Activated CD4-positive, alpha-beta T cell treated with anti-CD3 and anti-CD28 coated beads, Interleukin-2, Interleukin-6, amounts not matched to agents 100 ng/mL and 50 ng/mL, durations not matched to agents 16 hours and 8 hours (primary cell): ENCODE results near the gene CAMSAP1.
A peak's percentile ranks its signal among the peaks of the same experiment; 100 is the strongest.

Experiments used
- DNase-seq: peaks from one replicate; pipeline ENCODE4 v3.0.0-alpha.2; 2020

CAMSAP1 gene

DNA sequence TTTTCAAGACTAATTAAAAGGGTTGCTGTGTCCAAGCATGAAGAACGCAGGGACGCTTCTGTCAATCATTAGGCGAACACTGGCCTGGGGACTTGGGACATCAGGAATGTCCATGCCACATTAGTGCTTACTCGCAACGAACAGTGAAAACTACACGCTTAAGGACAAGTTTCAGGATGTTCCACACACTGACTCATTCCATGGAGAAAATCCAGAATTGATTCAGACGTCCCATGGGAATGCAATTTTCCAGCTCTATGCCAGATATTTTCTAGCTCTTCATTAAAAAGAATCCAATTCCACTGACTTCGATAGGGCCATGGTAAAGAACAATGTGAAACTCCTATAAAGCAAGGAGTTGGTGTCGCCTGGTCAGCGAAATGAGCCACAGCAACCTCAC, 98.2 kb downstream of the CAMSAP1 start:
- DNase-seq: no peak

DNA sequence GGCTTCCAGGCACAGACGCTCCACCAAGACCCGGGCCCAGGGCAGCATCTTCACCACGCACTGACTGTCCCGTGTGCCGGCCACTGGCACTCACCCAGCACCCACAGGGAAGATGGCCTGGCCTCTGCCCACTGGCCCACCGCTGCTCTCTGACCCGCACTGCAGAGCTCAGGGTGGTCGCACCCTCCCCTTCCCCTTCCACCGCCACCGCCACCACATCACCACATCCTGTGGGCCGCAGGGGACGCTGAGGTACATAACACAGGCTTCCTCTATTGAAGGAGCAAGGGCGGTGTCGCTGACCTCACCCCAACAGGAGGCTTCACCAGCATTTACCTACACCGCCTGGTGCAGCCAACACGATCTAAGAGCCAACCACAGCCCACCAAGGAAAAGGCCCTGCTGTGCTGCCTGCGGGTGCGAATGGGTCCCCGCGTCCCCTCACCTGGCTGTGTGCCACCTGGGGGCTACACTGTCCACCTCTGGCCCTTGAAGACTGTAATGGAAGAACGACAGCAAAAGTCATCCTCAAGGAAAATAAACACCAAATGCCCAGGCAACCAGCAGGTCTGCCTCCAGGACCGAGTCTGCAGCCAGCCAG, 101.8 kb downstream of the CAMSAP1 start:
- DNase-seq: no peak

DNA sequence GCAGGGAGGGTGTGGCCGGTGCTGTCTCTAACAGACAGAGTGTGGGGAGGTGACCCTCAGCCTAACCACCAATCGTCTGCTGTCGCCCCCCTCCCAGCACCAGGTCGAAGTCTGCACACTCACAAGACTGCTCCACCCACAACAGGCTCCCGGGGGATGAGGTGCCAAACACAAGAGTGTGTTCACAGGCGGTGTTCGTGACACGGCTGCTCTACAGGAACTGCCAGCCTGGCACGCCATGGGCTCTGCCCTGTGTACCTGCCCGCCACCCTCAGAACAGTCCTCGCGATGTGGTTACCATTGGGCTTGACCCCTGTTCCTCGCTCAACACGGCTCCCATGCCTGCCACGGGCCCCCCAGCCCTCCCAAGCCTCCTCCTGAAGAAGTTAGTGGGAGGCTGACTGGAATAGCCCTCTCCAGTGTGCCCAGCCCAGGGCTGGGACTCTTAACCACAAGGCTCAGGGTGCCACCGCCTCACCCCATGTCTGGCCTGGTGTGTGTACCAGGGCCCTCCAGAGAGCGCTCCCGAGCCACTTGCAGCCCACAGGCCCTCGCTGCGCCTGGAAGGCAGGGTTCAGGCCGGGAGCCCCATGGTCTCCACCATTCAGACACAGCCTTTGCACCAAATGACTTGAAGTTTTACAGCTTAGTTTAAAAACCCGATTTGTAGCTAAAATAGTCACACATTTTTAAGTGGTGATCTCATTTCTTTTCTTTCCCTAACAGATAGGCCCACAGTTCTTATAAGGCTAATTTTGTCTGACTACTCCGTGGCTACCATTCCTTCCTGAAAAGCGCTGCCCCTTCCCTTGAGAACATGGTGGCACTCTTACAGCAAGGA, 102.5 kb downstream of the CAMSAP1 start:
- DNase-seq: no peak

DNA sequence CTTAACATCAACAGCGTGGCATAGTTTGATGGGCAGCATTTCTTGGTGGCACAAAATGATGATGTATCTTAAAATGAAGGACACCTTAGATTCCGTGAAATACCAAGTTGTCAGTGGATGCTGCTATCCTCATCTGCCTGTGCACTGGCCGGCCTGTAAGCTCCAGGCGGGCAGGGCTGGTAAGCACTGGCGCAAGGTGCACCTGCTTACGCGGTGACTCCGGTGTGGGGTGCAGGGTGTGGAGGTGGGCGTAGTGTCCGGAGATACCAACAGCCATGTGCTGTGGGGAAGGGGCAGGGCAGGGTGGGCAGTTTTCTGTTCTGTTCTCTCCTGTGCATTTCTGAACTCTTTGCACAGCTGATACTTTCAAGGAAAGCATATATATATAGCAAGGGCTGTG, 103.9 kb downstream of the CAMSAP1 start:
- DNase-seq: no peak

DNA sequence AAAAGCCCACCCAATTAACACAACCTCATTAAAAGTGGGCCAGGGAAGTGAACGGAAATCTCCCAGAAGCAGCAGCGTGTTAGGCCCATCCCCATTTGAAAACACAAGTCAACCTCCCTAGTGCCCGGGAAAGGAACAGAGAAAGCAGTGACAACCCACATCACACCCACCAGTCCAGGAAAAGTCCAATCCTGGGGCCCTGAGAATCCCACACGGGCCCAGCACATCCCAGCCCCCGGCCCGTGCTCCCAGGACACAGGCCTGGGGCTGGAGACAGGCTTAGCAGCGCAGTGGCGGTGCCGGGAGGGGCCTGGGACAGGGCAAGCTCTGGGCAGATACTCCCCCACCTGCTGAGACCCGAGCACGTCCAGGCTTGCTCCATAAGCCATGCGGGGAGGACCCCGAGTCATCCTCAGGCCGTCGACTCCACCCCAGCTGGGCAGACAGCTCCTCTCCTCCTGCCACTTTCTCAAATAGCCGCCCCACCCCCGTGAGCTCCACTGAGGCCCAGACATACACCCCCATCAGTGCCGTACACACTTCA, 104.4 kb downstream of the CAMSAP1 start:
- DNase-seq: no peak

DNA sequence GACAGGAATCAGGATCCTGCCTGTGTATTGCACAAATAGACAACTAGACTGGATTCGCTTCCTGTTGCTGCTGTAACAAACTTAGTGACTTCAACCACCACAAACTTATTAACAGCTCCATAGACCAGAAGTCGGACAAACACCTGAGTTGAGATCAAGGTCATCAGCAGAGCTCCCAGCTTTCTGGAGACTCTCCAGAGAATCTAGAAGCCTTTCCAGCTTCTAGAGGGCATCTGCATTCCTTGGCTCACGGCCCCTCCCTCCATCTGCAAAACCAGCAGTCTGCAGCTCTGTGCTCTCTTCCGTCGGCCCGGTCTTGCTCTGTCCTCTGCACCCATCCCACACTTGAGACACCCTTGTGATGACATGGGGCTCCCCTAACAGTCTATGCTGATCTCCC, 106.3 kb downstream of the CAMSAP1 start:
- DNase-seq: no peak

DNA sequence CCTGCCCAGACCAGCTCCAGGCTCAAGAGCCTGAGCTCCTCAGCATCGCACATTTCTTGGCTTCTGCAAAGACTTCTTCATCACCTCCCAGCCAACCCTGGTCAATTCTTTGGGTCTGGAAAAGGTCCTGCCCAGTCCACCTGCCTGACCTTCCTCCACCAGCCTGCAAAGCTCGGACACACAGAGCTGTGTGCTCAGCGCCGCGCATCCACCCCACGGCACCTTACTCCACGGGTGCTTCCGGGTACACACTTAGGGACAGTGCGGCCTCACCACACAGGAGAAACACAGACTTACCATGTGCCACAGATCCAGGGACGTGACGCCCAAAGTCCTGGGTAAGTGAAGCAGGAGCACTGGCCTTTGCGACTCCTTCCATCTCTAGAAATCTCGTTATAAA, 108.1 kb downstream of the CAMSAP1 start:
- DNase-seq: no peak

DNA sequence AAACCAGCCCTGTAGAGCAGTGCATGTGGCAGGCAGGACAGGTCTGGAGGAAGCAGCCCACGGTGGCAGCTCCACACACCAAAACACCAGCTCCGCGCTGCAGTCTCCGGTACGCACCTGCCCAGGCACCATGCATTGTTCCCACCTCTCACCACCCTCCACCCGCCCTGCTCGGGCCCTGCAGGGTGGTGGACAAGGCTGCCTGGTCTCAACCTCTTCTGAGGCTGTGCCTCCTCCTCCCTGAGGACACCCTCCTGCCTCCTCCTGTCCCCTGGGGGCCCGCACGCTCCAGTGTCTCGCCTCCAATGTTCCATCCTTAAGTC, 109.1 kb downstream of the CAMSAP1 start:
- DNase-seq: no peak

DNA sequence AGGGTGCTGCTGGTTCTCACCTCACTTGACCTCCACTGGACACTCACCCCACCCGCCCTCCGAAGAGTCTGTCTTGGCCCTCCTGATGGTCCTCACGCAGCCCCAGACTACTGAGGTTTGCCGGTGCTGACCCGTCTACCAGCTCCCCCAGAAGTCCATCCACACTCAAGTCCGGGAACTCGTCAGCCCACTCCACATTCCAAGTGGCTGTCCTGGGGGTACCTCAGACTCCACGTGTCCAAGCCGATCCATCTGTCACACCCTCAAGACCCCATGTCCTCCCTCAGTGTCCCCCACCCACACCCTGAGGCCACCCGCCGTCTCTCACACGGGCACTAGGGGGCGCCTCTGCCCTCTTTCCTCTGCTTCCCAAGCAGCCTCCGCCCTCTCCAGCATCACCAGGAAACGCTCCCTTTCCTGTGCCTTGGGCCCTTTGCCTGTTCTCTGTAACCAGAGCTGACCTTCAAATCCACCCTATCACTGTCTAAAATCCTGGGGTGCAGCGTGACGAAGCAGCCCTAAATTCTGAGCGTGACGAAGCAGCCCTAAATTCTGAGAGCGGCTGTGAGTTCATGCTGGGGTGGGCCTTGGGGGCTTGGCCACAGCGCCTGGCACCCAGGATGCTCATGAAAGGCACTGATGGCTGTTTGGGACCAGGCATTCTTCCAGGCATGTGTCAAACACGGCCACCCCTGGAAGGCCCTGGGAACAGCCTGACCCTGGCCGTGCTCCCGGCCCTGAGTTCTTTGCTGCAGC, 109.7 kb downstream of the CAMSAP1 start:
- DNase-seq: peak; percentile 43

DNA sequence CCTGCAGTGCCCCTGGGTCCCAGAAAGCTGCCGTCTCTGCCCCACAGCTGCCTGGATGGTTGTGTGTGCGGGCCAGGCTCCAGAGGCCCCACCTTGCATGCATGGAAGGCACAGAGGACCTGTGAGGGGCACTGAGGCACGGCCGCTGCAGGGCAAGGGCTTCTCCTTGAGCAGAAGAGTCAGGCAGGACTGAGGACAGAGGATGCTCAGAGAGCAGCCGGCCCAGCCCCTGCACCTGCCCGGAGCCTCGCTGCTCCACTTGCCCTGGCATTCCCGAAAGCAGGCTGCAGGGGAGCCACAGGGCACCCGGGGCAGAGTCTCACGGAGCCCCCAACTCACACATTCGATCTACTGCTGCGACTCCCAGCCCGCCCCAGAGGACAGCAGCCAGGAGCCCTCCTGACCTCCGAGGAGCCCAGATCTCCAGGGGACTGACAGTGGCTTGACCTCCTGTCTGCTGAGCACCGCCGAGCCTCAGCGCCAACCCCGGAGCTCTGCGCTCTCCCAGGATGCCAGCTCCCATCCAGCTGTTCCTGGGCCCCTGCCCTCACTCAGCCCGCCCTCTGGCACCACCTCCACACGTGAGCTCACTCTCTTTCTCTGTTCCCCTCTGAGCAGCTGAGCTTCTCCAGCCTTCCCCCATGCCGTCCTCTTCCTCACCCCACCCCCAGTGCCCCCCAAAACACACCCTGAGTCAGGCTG, 110.4 kb downstream of the CAMSAP1 start:
- DNase-seq: no peak

DNA sequence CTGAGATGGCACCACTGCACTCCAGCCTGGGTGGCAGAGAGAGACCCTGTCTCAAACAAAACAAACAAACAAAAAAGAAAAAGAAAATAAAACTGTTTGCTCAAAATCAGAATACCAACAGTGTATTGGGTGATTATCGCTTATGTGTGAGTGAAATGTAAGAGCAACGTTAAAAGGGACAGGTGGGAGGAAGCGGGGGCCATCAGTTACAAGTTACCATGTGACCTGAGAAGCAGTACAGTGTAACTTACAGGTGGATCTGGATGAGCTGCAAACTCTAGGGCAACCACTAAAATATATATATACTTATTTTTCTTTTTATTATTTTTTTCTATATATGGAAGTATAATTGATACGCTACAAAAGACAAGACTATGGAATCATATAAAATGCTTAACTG, 112.0 kb downstream of the CAMSAP1 start:
- DNase-seq: no peak

DNA sequence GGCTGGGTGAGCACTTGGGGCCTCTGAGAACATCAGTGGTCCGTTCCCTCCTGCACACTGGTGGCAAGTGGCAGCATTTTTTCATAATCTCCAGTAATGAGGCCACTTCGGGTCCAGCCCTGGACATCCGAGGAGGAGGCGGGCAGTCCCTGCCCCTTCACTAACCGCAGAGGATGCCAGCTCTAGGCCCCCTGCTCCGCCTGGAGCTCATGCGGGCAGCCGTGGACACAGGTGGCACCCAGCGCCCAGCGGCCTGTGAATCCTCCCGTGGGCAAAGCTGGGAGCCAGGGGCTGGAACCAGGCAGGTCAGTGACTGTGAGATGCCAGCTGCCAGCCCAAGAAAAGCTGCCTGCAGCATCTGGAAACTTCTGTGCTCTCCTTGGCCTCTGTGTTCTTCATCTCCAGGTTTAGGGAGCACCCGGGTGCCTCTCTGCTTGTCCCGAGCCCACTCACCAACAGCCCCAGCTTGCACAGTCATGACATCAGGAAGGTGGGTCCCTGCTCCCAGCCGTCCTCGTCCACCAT, 112.9 kb downstream of the CAMSAP1 start:
- DNase-seq: no peak

DNA sequence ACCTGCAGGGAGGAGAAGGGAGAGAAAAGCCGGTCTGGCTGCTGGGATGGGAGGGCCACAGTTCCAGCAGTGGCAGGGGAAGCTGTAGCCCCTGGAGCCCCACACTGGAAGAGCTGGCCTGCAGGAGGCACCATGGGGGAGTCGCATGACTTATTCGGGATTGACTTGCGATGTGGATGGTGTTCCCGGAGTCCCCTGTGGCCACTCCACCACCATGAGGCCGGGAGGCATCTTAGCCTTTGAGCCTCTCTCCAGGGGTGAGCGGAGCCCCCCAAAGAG, 113.3 kb downstream of the CAMSAP1 start:
- no peak for DNase-seq

DNA sequence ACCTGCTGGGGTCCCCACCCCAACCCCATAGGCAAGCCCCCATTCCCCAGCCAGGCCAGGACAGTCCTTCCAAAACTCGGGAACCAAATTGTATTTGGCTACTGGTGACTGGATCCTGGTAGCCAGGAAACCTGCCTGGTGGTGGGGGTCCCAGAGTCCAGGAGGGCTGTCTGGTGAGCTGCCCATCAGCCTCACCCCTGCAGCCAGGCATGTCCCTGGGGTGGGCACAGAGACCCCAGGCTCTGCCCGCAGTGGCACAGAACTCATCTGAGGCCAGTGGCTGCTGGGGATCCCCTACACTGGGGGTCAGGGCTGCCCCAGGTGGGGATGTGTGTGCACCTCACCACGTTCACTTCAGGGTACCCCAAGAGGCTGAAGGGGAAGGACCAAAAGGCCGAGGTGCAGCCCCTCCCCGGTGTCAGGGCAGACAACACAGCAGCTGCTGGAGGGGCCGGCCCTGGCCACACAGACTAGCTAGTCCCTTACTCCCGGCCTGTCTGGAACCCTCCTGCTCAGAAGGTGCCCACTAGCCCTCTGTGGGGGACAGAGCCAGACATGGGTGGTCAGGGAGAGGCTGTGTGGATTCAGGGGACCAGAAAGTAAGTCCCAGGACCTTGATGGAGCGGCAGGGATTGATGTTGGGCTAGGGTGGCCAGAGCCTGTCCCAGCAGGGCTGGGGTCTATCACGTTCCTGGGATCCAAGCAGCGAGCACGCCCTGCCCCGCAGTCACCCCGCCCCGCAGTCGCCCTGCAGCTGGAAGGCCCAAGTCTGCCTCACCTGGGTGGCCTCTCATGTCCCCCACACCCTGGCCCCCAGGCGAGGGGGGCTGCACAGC, 113.9 kb downstream of the CAMSAP1 start:
- no peak for DNase-seq

DNA sequence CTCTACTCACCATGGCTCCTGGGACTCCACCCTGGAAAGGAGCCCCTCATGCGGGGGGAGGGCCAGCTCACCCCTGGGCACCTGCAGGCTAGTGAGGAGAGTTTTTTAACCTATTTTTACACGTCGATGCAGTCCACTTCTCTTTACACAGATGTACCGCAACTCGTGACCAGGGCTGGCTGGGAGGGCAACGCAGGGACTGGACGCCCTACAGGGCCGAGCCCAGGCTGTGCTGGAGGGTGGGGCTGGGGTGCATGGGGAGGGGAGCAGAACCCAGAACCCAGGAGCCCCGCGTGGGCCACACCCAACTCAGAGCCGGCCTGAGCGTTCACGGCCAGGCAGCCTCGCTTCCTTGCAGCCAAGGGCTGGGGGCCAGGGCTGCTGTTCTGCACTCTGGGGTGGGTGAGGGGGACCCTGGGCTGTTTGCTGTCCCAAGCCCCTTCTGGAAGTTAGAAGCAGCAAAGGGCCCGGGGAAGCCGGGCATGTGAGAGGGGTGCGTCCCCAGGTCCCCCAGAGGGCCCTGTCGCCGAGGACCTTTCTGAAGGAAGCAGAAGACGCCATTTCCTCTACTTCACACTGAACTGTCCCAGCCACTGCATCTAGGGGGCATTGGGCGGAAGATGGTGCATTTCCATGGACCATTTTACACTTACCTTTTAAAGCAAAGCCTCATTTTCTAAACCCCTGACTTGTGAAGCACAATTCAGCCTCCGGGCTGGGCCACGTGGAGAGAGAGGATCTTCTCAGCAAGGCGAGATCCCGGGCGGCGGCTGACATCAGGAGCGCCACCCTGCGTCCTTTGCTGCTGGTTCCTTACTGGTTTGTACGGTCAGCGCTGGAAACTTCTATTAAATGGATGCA, 114.8 kb downstream of the CAMSAP1 start:
- no peak for DNase-seq

DNA sequence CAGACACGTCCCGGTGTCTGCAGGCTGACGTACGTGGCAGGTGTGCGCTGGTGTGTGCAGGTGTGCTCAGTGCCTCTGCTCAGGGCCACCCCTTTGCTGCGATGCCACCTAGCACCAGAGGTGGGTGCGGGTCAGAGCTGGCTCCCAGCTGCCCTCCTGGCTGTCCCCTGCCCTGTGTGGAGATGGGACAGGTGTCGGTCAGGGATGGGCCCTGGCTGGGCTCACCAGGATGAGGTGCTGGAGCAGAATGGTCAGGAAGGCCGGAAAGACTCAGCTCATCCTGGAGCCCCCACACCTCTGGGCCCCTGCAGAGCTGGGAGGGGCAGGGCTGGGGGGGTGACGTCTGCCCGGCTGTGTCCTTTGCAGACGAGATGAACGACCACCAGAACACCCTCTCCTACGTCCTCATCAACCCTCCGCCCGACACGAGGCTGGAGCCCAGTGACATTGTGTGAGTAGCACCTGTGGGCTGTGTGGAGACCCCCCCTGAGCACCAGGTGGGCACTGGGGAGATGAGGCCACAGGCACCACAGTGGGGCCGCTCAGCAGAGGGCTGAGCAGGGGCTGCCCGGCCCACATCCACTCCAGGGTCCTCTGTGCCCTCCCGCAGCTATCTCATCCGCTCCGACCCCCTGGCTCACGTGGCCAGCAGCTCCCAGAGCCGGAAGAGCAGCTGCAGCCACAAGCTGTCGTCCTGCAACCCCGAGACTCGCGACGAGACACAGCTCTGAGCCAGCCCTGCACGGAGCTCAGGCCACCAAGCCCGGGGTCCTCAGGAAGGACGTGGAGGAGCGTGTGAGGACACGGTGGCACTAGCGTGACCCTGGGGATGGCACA, 115.7 kb downstream of the CAMSAP1 start:
- DNase-seq: no peak

DNA sequence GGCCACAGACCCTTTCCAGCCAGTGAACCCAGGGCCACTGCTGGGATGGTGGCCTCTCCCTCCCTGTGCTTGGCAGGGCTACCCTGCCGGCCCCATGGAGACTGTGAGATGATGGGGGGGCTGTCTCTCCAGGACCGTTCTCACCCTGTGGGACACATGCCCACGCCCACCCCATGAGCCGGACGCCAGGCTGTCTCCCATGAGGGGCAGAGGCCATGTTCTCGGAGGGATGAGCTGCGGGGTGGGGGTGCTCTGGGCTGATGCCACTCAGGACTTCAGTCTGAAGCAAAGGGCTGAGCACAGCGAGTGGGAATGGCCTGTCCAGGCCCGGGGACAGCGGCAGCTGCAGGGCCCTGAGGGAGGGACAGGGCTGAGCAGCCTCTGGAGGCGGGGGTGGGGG, 116.5 kb downstream of the CAMSAP1 start:
- no peak for DNase-seq

DNA sequence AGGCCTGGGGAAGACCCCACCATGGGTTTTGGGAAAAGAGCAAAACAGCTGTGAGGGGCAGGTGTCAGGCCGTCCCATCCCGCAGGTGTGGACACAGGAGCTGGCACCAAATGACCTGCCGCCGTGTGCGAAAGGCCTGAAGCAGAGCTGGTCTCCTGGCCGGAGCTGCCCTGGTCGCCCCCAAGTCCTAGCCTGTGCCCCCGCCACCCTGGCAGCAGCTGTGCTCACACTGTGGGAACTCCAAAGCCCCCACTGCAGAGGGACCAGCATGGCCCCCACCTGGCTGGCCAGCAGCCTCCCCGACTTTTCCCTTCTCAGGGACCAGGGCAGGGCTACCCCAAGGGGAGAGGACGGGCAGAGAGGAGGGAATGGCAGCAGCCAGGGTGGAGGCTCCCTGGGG, 117.0 kb downstream of the CAMSAP1 start:
- DNase-seq: no peak

DNA sequence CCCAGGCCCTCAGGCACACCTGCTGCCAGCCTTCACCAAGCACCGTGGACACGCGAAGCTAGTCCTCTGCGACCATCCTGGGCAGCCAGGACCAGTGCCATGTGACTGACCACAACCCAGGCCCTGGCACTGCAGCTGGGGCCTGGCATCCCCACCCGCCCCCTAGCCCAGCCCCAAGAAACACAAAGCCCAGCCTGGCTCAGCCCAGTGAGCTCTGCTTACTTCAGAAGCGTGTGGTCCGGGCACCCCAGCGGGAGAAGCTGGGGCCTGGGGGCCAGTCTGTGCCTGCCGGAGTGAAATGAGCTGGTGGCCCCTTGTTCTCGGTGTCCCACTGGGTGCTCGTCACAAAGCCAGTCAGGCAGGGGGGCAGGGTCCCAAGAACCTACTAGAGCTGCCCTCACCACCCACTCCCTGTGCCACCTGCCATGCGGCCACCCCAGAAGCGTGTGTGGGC, 117.5 kb downstream of the CAMSAP1 start:
- DNase-seq: no peak
